ENCODE data around the gene SPEN. TPM values are rescaled to one million over a fixed set of nuclear protein-coding genes. Genes with fewer than 3 reads are reported as not detected.

The SPEN gene
- total and polyA plus RNA-seq, 2 experiments from 2014 or later, result 25.8 to 31.6 TPM

- Histone ChIP-seq H3K9me3 (ENCODE audit: low read depth) (no peaks in the 10 kb centered on the region), H3K36me3 (peaks cover 51% of the 10 kb centered on the region), H3K4me3 (no peak overlapping the region), H3K4me1 (ENCODE audit: low read depth) (no peaks in the 10 kb centered on the region), H3K27me3 (no peaks in the 10 kb centered on the region), H3K27ac (no peak overlapping the region)
- no peak for DNase-seq (ENCODE audit: low read depth in 1 of 2, low spot score in 1 of 2)
- TF ChIP-seq, protein P1, sequence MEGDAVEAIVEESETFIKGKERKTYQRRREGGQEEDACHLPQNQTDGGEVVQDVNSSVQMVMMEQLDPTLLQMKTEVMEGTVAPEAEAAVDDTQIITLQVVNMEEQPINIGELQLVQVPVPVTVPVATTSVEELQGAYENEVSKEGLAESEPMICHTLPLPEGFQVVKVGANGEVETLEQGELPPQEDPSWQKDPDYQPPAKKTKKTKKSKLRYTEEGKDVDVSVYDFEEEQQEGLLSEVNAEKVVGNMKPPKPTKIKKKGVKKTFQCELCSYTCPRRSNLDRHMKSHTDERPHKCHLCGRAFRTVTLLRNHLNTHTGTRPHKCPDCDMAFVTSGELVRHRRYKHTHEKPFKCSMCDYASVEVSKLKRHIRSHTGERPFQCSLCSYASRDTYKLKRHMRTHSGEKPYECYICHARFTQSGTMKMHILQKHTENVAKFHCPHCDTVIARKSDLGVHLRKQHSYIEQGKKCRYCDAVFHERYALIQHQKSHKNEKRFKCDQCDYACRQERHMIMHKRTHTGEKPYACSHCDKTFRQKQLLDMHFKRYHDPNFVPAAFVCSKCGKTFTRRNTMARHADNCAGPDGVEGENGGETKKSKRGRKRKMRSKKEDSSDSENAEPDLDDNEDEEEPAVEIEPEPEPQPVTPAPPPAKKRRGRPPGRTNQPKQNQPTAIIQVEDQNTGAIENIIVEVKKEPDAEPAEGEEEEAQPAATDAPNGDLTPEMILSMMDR (IDR thresholded peaks at IDR 0.05; ENCODE audit: low read depth, low read length), result no peak
These were observed 94.6 kb downstream of the SPEN start for GRCh38 chr1:15941899-15942660.

DNA sequence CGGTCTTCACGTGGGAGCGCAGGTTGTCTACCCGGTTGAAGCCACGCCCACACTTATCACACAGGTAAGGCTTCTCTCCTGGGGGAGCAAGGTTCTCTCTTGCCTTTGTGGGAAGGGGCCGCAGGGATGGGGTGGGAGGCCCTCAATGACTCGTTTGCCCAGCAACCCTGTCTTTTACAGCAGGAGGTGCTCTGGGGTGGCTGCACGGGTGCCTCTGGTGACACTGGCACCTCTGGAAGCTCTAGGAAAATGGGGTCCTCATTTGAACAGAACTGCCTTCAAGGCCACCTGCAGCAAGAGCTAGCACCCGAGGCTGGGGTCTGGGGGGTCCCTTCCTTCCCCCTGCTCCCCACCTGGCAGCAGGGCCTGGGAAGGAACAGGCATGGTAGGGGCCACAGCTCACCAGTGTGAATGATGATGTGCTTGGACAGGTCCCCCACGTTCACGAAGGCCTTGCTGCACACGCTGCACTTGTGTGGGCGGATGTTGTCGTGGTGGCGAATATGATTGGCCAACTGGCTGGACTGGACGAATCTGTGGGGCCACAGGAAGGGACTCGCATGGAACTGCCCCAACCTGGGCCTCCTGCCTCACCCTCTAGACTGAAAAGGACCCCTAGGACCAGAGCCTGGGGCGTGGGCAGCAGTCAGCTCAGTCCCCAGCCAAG lies 95.3 kb downstream of the SPEN start:
- peaks cover 44% of the 10 kb centered on the region for H3K36me3 ChIP-seq

GRCh38 chr1:15943328-15943991 lies 96.0 kb downstream of the SPEN start:
- TF ChIP-seq, protein P1 (IDR thresholded peaks at IDR 0.05; ENCODE audit: low read depth, low read length), result no peak
- no peak for DNase-seq (ENCODE audit: low read depth in 1 of 2, low spot score in 1 of 2)
- Histone ChIP-seq H3K9me3 (ENCODE audit: low read depth) (no peaks in the 10 kb centered on the region), H3K4me1 (ENCODE audit: low read depth) (no peaks in the 10 kb centered on the region), H3K4me3 (no peak overlapping the region), H3K27me3 (no peaks in the 10 kb centered on the region), H3K36me3 (peaks cover 39% of the 10 kb centered on the region), H3K27ac (no peak overlapping the region)

More for the DNA sequence above, 95.3 kb downstream of the SPEN start:
- TF ChIP-seq, protein P1 (IDR thresholded peaks at IDR 0.05; ENCODE audit: low read depth, low read length), result no peak
- Histone ChIP-seq H3K9me3 (ENCODE audit: low read depth) (no peaks in the 10 kb centered on the region), H3K27ac (no peak overlapping the region), H3K4me3 (no peak overlapping the region), H3K27me3 (no peaks in the 10 kb centered on the region), H3K4me1 (ENCODE audit: low read depth) (no peaks in the 10 kb centered on the region)
- no peak for DNase-seq (ENCODE audit: low read depth in 1 of 2, low spot score in 1 of 2)

DNA sequence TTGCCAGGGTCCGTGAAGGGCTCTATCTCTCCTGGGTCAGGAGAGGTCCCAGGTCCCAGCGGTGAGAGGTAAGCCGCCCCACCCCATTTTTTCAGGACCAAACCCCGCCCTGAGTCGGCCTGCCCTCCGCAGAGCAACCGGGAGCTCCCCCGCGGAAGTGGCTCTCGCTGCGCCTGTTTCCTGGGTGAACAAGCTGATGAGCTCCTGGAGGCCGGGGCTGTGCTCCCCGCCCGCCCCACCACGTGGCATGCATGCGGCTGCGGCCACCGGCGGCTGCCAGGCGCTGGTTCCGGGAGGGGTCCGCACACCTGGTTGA lies 96.4 kb downstream of the SPEN start:
- no peaks in the 10 kb centered on the region for H3K27me3 ChIP-seq
- peaks cover 4% of the 10 kb centered on the region for H3K4me1 ChIP-seq (ENCODE audit: low read depth)
- no peaks in the 10 kb centered on the region for H3K9me3 ChIP-seq (ENCODE audit: low read depth)
- H3K27ac ChIP-seq, result no peak overlapping the region
- H3K36me3 ChIP-seq, result peaks cover 35% of the 10 kb centered on the region
- H3K4me3 ChIP-seq, result no peak overlapping the region
- TF ChIP-seq, protein P1 (IDR thresholded peaks at IDR 0.05; ENCODE audit: low read depth, low read length), result no peak
- DNase-seq (ENCODE audit: low read depth in 1 of 2, low spot score in 1 of 2), result no peak

GRCh38 chr1:15944308-15945010 lies 97.0 kb downstream of the SPEN start:
- no peaks in the 10 kb centered on the region for H3K27me3 ChIP-seq
- no peaks in the 10 kb centered on the region for H3K9me3 ChIP-seq (ENCODE audit: low read depth)
- H3K27ac ChIP-seq, result no peak overlapping the region
- H3K36me3 ChIP-seq, result peaks cover 29% of the 10 kb centered on the region
- TF ChIP-seq, protein P1 (IDR thresholded peaks at IDR 0.05; ENCODE audit: low read depth, low read length), result no peak
- DNase-seq (ENCODE audit: low read depth in 1 of 2, low spot score in 1 of 2), result no peak
- H3K4me1 ChIP-seq (ENCODE audit: low read depth), result peaks cover 9% of the 10 kb centered on the region
- H3K4me3 ChIP-seq, result no peak overlapping the region
